NCI-H1105 treated with DMSO at 0.1 percent for 48 hours (cell line): Measurements from ENCODE around the gene NOL3.
A peak's percentile ranks its signal among the peaks of the same experiment; 100 is the strongest.
"Not testable (repeated sequence)": the region's sequence is repeated elsewhere in the genome, so short reads cannot be mapped to it uniquely, and the experiment has no call there.

ENCODE experiments used
- DNase-seq: peaks from one replicate; lab custom pipeline; 2025; lab: John Stamatoyannopoulos, UW

NOL3 gene

GRCh38 chr16:67170168-67170948 lies at the start of gene NOL3:
TSS of gene NOL3 (plus strand) at chr16:67170538.
- DNase-seq = peak; percentile 53

GRCh38 chr16:67122799-67123198 lies 47.5 kb upstream of the NOL3 start:
- DNase-seq = not testable (repeated sequence)

GRCh38 chr16:67128417-67128816 lies 41.9 kb upstream of the NOL3 start:
- no peak for DNase-seq

GRCh38 chr16:67128887-67129286 lies 41.5 kb upstream of the NOL3 start:
- no peak for DNase-seq

- no peak for DNase-seq
Observed at GRCh38 chr16:67129422-67129821, 40.9 kb upstream of the NOL3 start.

- DNase-seq = peak; percentile 2
Observed at GRCh38 chr16:67137605-67138004, 32.7 kb upstream of the NOL3 start.

GRCh38 chr16:67141391-67141790 lies 28.9 kb upstream of the NOL3 start:
- DNase-seq = no peak

GRCh38 chr16:67142342-67142741 lies 28.0 kb upstream of the NOL3 start:
- DNase-seq = no peak

GRCh38 chr16:67144943-67145342 lies 25.4 kb upstream of the NOL3 start:
- DNase-seq = no peak

GRCh38 chr16:67145746-67146145 lies 24.6 kb upstream of the NOL3 start:
- no peak for DNase-seq

- DNase-seq = no peak
Observed at GRCh38 chr16:67146523-67147357, 23.6 kb upstream of the NOL3 start.

GRCh38 chr16:67147437-67148140 lies 22.7 kb upstream of the NOL3 start:
- no peak for DNase-seq

GRCh38 chr16:67148221-67148620 lies 22.1 kb upstream of the NOL3 start:
- no peak for DNase-seq

- no peak for DNase-seq
Observed at GRCh38 chr16:67148656-67149275, 21.6 kb upstream of the NOL3 start.

GRCh38 chr16:67149276-67150046 lies 20.9 kb upstream of the NOL3 start:
- DNase-seq = no peak

- DNase-seq = peak; percentile 7
Observed at GRCh38 chr16:67150047-67150832, 20.1 kb upstream of the NOL3 start.

GRCh38 chr16:67150833-67151396 lies 19.4 kb upstream of the NOL3 start, which contains the start of gene B3GNT9:
TSS of gene B3GNT9 (minus strand) at chr16:67150998. CDS start at chr16:67150485, 513 bp downstream.
- peak; percentile 51 for DNase-seq

GRCh38 chr16:67151431-67152097 lies 18.8 kb upstream of the NOL3 start:
- DNase-seq = no peak

- no peak for DNase-seq
Observed at GRCh38 chr16:67154578-67155294, 15.6 kb upstream of the NOL3 start.
